Lower lobe of right lung (tissue), 2 donors: ENCODE results near the gene IL6ST. TPM values are rescaled to one million over a fixed set of nuclear protein-coding genes. Genes with fewer than 3 reads are reported as not detected.

Experiments
- ATAC-seq, 2 donors: fragments of 200-7000 bp; cut with Tn5 transposase; one replicate each; pipeline ENCODE4 v1.9.1; 2020 to 2022; ENCODE audit warnings: mild to moderate bottlenecking in 2 of 2, moderate library complexity in 2 of 2
- DNase-seq: peaks from one replicate; pipeline ENCODE4 v3.0.0-alpha.2; 2020
- H3K27ac ChIP-seq: fragments of 200-600 bp; one replicate; pipeline ENCODE4 v1.8.0; 2022
- H3K27me3 ChIP-seq: fragments of 200-600 bp; one replicate; pipeline ENCODE4 v1.8.0; 2022; ENCODE audit warnings: low read depth
- H3K36me3 ChIP-seq: fragments of 200-600 bp; one replicate; pipeline ENCODE4 v1.8.0; 2022; ENCODE audit warnings: mild to moderate bottlenecking
- H3K4me1 ChIP-seq: fragments of 200-600 bp; one replicate; pipeline ENCODE4 v1.8.0; 2022
- H3K4me3 ChIP-seq: fragments of 200-600 bp; one replicate; pipeline ENCODE4 v1.8.0; 2022; ENCODE audit warnings: mild to moderate bottlenecking
- H3K9me3 ChIP-seq: fragments of 200-600 bp; one replicate; pipeline ENCODE4 v1.8.0; 2022
- intact Hi-C: fragments of 100-400 bp; cut with DNase I; formaldehyde crosslinking; loops from one replicate; pipeline ENCODE4 v1.11.0; 2022
- total RNA-seq: library from RNA; stranded (reverse); fragmentation: NEBNext Ultra II Directional; extraction: Animal tissue kit (Norgen Biotek cat#: 25700); gene quantifications from one replicate; pipeline ENCODE4 v1.2.1, GENCODE V29; 2021
- TF ChIP-seq, protein P1 (sequence below): fragments of 200-600 bp; IDR thresholded peaks from one replicate; pipeline ENCODE4 v1.8.0; 2022; ENCODE audit warnings: antibody characterized with exemption, mild to moderate bottlenecking
- donor health status: DM: no; HTN: yes; CAD: no; lungs with severe emphysema.

Gene IL6ST
- total RNA-seq, 1 donor from 2014 or later = 353 TPM

DNA sequence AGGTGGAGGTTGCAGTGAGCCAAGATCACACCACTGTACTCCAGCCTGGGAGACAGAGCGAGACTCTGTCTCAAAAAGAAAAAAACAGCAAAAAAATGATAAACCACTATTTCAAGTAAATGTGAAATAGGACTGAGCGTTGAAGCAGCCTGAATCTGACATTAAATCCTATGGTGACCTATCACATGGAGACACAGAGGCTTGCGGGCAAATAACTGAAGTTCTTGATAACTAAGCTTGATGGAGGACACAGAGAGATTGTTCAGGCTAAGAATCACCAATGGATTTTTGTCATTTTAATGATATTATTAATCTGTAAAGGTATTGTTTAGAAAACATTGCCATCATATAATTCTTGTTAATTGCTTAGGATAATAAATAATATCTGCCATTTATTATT, 15.7 kb upstream of the IL6ST start:
- Histone ChIP-seq H3K4me1 (peaks cover 15% of the 10 kb centered on the region), H3K27me3 (no peaks in the 10 kb centered on the region), H3K27ac (no peak overlapping the region), H3K36me3 (no peaks in the 10 kb centered on the region), H3K4me3 (no peak overlapping the region), H3K9me3 (no peaks in the 10 kb centered on the region)
- ATAC-seq (no peak), DNase-seq (no peak)
- TF ChIP-seq, protein P1, sequence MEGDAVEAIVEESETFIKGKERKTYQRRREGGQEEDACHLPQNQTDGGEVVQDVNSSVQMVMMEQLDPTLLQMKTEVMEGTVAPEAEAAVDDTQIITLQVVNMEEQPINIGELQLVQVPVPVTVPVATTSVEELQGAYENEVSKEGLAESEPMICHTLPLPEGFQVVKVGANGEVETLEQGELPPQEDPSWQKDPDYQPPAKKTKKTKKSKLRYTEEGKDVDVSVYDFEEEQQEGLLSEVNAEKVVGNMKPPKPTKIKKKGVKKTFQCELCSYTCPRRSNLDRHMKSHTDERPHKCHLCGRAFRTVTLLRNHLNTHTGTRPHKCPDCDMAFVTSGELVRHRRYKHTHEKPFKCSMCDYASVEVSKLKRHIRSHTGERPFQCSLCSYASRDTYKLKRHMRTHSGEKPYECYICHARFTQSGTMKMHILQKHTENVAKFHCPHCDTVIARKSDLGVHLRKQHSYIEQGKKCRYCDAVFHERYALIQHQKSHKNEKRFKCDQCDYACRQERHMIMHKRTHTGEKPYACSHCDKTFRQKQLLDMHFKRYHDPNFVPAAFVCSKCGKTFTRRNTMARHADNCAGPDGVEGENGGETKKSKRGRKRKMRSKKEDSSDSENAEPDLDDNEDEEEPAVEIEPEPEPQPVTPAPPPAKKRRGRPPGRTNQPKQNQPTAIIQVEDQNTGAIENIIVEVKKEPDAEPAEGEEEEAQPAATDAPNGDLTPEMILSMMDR = no peak
- intact Hi-C loops = no loop called here

DNA sequence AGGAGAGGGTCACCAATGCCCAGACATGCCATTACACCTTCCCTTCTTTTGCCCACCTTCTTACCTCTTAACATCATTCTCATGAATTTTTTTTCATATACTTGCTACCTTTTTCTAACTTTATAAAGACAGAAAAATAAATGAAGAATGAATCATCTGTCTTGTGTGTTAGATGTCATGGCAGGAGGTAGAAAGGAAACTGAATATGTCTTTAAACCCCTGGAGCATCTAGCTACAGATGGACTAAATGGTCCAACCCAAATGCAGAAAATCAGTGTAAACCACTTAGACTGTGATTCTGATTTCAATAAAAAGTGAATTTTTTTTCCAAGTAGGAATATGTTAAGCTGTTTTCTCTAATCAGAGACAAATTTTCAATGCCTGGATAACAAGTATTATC, 11.8 kb upstream of the IL6ST start:
- Histone ChIP-seq H3K27ac (no peak overlapping the region), H3K4me1 (peaks cover under 1% of the 10 kb centered on the region), H3K4me3 (no peak overlapping the region), H3K36me3 (no peaks in the 10 kb centered on the region), H3K27me3 (no peaks in the 10 kb centered on the region), H3K9me3 (no peaks in the 10 kb centered on the region)
- intact Hi-C loops = no loop called here
- TF ChIP-seq, protein P1 = no peak
- DNase-seq (no peak), ATAC-seq (no peak)

DNA sequence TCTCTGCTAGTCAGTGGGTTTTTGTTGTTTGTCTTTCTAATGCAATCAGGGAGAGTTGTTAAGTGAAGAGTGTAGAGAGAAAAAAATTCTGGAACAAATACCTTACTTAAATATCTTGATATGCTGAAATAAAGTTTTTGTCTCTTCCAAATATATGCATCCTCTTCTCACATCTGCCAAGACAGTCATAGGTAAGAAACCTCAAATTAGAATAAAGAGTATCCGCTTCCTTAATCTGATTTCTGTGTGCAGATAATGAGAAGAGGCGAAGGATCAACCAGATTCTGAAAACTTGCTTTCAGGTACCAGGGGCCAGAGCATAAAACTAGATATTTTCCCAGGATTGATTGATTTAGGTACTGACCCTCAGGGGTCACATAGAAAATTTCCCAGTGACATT, 11.3 kb upstream of the IL6ST start:
- Histone ChIP-seq H3K4me3 (no peak overlapping the region), H3K27me3 (no peaks in the 10 kb centered on the region), H3K9me3 (no peaks in the 10 kb centered on the region), H3K4me1 (no peaks in the 10 kb centered on the region), H3K36me3 (no peaks in the 10 kb centered on the region), H3K27ac (no peak overlapping the region)
- DNase-seq (no peak), ATAC-seq (no peak)
- TF ChIP-seq, protein P1 = no peak
- intact Hi-C loops = no loop called here

DNA sequence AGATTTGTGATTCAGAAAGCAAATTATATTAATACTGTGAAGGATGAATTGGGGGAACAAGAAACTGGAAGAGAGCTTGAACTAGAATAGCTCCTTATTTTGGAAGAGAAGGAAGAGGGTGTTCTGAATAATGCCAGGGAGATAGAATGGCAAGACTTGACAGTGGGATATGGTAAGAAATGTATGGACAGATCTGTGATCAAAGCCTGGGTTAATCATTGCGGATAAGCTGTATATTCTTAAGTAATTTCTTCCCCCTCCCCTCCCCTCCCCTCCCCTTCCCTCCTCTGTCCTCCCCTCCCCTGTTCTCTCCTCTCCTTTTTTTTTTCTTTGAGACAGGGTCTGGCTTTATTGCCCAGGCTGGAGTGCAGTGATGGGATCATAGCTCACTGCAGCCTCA, 10.1 kb upstream of the IL6ST start:
- H3K4me3 ChIP-seq = no peak overlapping the region
- H3K36me3 ChIP-seq = no peaks in the 10 kb centered on the region
- H3K4me1 ChIP-seq = no peaks in the 10 kb centered on the region
- ATAC-seq = no peak
- intact Hi-C loops = no loop called here
- no peaks in the 10 kb centered on the region for H3K9me3 ChIP-seq
- H3K27ac ChIP-seq = no peak overlapping the region
- DNase-seq = no peak
- TF ChIP-seq, protein P1 = no peak
- no peaks in the 10 kb centered on the region for H3K27me3 ChIP-seq

DNA sequence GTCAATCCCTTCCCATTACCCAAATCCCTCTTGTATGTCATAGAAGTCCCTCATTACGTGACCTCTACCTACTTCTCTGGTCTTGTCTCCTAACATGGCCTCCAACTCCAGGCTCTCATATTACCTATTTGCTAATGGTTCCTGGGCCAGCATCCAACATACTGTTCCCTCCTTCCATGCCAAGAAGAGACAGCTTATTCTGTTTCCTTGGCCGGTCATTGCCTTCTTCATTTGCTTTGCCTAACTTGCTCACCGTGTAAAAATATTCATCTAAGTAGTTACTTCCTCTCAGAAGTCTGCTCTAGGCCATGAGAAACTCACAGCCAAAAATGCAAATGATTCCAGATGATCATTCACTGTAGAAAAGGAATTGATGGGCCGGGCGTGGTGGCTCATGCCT, 8.9 kb upstream of the IL6ST start:
- DNase-seq = no peak
- H3K4me1 ChIP-seq = no peaks in the 10 kb centered on the region
- ATAC-seq = no peak
- H3K27ac ChIP-seq = no peak overlapping the region
- H3K9me3 ChIP-seq = no peaks in the 10 kb centered on the region
- no peaks in the 10 kb centered on the region for H3K36me3 ChIP-seq
- H3K4me3 ChIP-seq = no peak overlapping the region
- intact Hi-C loops = no loop called here
- TF ChIP-seq, protein P1 = no peak
- H3K27me3 ChIP-seq = no peaks in the 10 kb centered on the region

DNA sequence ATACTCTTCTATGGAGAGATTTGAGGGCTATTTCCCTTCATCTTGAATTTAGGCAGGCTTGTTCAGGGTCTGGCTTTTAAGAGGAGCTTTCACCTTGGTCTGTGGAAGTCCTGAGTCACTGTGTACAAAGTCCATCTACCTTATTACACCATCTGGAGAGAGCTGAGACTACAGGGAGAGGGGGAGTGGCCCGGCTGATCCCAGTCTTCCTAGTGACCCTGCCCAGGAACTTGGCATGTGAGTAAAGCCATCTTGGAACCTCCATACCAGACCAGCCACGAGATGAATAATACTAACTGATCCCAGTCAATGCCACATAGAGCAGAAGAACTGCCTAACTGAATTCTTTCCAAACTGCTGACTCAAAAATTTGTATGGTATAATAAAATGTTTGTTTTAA, 8.4 kb upstream of the IL6ST start:
- Histone ChIP-seq H3K36me3 (no peaks in the 10 kb centered on the region), H3K4me3 (no peak overlapping the region), H3K9me3 (no peaks in the 10 kb centered on the region), H3K27ac (no peak overlapping the region), H3K4me1 (no peaks in the 10 kb centered on the region), H3K27me3 (no peaks in the 10 kb centered on the region)
- intact Hi-C loops = no loop called here
- ATAC-seq = peak; percentile 52 to 67
- no peak for DNase-seq
- TF ChIP-seq, protein P1 = no peak
